Stimulated activated naive CD8-positive, alpha-beta T cell treated with anti-CD3 and anti-CD28 coated beads, Interleukin-15, Interleukin-2, amounts not matched to agents 100 U/mL and 50 U/mL, for 24 hours (primary cell): ENCODE data around the gene AGFG2.
A peak's percentile ranks its signal among the peaks of the same experiment; 100 is the strongest.
"Not testable (repeated sequence)": the region's sequence is repeated elsewhere in the genome, so short reads cannot be mapped to it uniquely, and the experiment has no call there.

Source experiments
- ATAC-seq: fragments of 150-1000 bp; cut with Tn5 transposase; one replicate; pipeline ENCODE4 v1.10.0; 2021
- DNase-seq: peaks from one replicate; pipeline ENCODE4 v3.0.0; 2021

The AGFG2 gene

DNA sequence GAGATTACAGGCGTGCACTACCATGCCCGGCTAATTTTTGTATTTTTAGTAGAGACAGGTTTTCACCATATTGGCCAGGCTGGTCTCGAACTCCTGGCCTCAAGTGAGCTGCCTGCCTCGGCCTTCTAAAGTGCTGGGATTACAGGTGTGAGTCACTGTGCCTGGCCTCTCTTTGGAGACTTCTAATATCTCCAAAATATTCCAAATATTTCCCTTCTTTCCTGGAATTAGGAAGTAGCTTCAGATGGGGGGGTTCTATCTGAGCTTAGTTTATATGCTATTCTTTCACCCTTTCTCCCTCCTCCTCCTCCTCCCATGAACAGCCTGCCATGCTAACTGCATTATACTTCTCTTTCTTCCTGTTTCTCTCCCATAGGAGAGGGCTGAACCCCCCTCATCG is 9.4 kb downstream of the AGFG2 start:
- not testable (repeated sequence) for DNase-seq, ATAC-seq

DNA sequence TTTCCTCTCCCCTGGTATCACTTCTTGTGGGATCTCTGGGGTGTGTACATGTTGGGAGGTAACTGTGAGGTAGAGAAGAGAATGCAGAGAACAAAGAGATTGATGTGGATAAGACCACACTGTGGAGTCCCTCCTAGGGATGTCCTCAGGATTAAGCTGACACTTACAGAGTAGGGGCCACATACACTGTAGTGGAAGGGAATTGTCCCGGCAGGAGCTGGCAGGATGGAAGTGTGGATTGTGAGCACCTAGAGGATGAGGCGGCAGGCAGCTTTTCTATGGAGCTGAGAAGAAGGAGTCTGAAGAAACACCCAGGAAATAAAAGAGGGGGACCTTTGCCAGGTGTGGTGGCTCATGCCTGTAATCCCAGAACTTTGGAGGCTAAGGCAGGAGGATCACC is 13.5 kb downstream of the AGFG2 start:
- no peak for DNase-seq
- ATAC-seq, result no peak

DNA sequence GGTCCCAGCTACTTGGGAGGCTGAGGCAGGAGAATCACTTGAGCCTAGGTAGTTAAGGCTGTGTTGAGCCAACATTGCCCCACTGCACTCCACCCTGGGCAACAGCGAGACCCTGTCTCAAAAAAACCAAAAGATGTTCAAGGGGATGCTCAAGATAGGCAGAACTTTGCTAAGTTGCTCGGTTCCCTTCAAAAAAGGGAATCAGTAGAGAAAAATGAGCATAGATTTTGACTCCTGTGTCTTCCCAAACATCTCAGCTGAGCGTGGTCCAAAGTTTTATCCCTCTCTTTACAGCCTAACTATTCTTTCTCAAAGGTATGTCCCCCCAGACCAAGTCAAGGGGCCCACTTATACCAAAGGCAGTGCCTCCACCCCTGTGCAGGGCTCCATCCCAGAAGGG is 14.0 kb downstream of the AGFG2 start:
- no peak for ATAC-seq
- no peak for DNase-seq

DNA sequence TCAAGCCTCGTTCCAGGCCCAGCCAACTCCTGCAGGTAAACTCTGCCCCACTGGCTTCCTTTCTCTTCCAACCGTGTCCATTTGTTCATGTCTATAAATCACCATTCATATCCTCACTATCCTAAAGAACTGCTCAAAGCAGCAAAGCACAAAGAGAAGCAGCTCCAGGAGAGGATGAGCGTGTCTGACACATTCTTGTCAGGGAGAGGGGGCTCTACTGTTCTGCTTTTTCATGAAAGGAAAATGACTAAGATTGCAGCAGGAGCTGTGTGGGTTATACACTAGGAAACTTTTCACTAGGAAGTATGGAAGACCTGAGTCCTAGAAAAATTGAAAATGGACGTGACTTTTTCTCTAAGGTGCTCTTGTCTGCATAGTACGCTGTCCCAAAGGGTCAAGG is 16.7 kb downstream of the AGFG2 start:
- DNase-seq (no peak), ATAC-seq (no peak)

DNA sequence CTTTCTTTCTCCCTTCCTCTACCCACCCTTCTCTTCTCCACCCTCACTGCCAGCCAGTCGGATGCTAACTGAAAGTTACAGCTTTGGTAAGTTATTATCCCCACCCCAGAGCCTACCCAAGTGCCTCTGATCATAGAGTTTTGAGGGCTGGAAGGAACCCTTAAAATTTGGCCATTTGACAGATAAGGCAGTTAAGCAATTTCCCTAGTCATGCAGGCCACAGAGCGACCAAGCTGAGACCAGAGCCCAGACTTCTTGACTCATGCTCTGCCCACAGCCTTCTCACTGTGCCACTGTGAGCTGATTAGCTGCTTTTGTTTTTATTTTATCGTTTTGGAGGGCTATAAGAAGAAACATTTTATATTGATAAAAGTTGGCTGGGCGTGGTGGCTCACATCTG is 17.5 kb downstream of the AGFG2 start:
- no peak for DNase-seq
- ATAC-seq, result no peak

DNA sequence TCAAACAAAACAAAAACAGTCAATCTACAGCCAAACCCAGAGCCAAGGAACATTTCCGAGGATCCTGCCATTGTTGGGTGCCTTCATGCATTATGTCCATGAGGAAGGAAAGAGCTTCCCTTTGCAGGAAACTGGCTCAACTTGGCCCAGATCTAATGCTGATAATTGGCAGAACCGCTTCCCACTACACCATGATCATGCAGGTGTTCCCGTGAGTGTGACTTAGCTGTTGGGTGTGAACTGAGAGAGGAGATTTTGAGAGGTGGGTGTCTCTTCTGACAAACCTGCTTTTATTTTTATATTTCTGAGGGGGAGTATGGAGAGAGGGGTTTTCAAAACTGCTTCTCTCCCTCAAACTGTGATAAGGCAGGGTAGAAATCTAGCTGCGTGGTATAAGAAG is 20.1 kb downstream of the AGFG2 start:
- DNase-seq, result no peak
- ATAC-seq, result no peak

DNA sequence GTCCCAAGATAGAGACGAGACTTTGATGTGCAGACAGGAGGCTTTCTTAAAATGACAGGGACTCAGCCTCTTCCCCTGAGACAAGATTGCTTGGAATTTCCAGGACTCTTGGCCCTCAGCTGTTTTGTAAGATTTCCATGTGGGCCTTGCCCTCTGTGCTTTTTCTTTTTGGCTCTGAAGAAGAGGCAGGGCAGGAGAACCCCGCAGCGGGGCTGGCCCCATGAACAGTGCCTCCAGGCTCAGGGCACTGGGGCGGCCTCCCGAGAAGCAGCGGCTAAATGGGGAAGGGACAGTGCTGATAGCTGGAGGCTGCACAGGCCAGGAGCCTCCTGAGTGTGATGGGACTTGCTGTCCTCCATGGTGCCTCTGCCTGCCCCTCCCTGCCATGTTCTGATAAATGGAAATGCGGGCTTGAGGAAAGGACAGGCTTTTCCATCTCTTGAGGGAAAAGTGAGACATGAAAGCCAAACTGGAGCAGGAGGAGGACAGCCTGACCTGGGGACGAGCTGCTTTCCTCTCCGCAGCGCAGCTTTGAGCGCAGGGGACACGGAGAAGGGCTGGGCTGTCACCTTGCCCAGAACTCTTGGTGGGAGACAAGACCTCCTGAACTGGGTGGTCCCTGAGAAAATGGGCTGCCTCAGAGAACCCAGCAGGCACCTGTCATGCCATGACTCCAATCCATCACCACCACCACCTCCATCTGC is 22.6 kb downstream of the AGFG2 start:
- ATAC-seq (no peak), DNase-seq (no peak)

DNA sequence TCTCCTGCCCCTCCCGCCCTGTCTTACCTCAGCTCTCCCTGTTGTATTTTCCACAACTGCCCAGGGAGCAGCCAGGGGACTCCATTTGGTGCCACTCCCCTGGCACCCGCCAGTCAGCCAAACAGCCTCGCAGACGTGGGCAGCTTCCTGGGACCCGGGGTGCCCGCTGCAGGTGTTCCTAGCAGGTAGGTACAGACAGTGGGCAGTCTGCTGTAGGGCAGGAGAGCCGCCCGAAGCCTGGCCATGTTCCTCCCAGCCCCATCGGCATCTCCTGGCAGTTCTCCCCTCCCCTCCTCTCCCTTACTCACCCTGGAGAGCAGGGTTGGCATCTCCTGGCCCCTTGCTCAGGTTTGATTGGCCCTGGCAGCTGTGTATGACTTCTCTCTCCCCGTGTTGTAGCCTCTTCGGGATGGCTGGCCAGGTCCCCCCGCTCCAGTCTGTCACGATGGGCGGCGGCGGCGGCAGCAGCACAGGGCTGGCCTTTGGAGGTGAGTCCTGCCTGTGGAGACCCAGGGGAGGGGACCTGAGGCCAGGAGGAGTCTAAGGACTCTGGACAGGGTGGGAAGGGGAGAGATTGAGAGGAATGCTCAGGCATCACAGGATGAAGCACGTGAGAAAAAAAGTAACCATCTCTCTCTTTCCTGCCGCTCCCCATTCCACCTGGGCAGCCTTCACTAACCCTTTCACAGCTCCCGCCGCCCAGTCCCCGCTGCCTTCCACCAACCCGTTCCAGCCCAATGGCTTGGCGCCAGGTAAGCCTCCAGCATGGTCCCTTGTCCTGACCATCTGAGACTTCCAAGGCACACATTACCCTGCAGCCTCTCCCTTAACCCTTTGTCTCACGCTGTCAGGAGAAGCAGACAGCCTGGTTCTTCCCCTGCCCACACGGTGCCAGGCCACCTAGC is 23.4 kb downstream of the AGFG2 start:
- no peak for ATAC-seq
- no peak for DNase-seq

DNA sequence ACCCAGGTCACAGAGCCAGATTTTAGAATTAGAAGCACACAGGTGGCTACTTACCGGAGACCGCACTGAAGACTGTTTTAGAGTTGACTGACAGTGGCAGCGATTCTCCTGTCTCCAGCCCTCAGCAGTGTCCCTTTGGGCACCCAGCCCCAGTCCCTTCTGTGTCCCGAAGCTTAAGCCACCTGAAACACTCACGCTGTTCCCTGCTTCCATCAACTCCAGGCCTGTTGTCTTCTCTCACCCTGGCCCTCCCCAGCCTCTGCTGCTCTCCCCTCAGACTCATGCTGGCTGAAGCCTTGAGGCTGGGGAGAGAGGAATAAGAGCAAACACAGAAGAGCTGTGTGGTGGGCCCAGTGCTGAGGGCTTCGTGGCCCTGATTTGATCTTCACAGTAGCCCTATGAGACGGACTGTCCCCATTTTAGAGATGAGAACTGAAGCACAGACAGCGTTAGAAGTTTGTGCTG is 24.1 kb downstream of the AGFG2 start:
- no peak for ATAC-seq
- no peak for DNase-seq

DNA sequence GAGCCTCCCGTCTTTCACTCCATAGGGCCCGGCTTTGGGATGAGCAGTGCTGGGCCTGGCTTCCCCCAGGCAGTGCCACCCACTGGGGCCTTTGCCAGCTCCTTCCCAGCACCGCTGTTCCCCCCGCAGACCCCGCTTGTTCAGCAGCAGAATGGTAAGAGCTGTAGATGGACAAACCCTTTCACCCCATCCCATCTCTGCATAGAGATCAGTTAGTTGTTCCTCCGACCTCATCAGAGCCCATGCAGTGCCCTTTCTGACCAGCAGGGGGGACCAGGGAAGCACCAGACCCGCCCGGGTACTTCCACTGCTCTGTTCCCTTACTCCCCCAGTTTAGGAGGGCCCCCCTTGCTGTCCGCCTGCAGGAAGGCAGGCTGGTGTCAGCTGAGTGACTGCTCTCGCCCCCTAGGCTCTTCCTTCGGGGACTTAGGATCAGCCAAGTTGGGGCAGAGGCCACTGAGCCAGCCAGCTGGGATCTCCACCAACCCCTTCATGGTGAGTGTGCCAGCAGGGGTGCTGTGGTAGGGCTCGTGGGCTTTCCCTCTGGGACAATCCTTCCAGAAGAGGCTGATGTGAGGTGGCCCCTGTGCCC is 24.9 kb downstream of the AGFG2 start:
- DNase-seq, result peak; percentile 92
- peak; percentile 60 for ATAC-seq

DNA sequence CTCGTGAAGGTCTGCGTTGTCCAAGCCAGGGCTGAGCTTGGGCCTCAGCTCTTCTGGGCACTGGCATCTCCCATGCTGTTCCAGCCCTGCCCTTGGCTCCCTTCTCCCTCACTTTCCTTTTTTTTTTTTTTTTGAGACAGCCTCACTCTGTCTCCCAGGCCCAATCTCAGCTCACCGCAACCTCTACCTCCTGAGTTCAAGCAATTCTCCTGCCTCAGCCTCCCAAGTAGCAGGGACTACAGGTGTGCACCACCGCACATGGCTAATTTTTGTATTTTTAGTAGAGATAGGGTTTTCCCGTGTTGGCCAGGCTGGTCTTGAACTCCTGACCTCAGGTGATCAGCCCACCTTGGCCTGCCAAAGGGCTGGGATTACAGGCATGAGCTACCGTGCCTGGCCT is 25.4 kb downstream of the AGFG2 start:
- ATAC-seq, DNase-seq: not testable (repeated sequence)

DNA sequence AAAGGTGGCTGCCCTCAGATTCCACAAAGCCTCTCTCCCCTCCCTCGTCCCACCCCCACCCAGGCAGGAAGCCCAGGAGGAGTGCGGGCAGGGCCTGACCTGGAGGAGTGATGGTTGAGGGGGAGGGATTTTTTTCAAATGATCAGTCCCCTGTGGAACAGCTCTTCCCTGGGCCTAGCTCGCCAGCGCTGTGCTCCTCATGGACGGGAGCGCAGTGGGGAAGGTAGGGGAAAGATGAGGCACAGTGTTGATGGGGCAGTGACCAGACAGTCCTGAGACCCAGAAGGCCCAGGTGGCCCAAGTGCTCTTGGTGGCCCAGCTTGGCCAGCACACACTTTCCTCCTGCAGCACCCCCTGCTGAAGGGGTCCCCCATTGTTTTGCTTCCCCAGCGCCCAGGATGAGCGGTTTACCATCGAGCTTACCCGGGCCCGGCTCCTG is 26.1 kb downstream of the AGFG2 start:
- ATAC-seq (no peak), DNase-seq (no peak)

DNA sequence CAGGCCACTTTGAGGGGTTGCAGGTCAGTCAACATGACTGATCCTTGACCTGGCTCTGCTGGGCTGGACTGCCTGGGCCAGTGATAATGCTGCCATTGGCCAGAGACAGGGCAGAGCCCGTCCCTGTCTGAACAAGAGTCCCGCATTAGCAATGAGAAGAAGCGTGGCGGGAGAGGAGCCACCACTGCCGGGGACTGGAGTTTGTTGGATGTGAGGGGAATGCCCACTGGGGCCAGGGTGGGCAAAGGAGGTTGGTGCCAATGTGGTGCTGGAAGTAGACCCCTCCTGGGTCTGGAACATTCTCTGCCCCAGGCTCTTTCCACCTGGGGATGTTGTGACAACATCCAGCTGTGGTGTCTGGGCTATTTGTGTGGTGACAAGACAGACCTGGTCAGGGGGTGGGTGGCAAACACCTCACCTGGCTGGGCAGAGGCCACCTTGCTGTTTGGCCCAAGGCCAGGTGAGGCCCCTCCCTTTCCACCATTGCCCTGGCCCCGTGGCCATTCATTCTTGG is 27.1 kb downstream of the AGFG2 start:
- ATAC-seq (no peak), DNase-seq (no peak)

DNA sequence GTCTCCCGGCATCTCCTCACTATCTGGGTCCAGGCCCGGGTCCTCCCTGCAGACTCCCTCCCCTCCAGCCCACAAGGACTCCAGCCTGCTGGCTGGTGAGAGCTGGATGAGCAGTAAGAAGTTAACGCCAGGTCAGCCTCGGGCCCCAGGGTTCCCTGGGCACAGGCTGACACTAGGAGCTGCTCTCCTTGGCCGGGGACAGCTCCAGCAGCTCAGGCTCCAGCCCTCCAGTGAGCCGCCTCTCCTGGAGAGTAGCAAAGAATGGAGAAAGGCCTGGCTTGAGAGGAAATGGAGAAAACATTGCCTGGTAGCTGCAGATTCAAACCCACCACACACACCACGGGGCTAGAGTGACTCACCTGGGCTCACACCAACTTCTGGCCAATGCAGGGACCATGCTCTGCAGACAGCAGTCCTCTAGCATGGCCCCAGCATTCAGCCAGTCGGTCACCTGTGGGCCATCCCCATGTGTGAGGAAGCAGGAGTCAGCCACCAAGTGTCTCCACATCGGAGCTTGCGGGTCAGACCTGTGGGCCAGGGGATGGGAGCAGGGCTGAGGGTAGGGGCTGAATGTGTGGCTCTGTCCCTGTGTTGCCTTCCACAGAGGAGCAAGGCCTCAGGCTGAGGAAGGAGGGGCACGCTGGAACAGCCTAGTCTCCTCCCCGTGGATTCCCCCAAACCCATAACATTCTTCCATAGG is 28.2 kb downstream of the AGFG2 start:
- DNase-seq, result no peak

DNA sequence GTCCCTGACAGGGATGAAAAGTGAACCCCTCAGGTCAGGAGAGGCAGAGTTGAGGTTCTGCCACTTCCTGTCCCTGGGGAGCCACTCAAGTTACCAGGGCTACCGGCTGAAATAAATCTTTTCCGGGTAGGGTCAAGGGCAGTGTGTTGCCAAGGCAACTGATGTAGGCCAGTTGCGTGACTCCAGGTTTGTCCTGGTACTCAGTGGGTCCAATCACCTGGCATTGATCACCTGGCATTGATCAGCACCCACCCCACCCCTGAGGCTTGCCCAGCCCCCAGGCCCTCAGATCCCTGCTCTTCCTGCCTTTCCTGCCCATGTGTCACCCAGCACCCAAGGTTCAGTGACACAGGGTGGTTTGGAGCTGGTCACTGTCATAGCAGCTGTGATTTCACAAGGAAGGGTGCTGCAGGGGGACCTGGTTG is 28.8 kb downstream of the AGFG2 start:
- no peak for DNase-seq
- ATAC-seq, result no peak

More for the DNA sequence above, 28.2 kb downstream of the AGFG2 start:
- no peak for ATAC-seq

DNA sequence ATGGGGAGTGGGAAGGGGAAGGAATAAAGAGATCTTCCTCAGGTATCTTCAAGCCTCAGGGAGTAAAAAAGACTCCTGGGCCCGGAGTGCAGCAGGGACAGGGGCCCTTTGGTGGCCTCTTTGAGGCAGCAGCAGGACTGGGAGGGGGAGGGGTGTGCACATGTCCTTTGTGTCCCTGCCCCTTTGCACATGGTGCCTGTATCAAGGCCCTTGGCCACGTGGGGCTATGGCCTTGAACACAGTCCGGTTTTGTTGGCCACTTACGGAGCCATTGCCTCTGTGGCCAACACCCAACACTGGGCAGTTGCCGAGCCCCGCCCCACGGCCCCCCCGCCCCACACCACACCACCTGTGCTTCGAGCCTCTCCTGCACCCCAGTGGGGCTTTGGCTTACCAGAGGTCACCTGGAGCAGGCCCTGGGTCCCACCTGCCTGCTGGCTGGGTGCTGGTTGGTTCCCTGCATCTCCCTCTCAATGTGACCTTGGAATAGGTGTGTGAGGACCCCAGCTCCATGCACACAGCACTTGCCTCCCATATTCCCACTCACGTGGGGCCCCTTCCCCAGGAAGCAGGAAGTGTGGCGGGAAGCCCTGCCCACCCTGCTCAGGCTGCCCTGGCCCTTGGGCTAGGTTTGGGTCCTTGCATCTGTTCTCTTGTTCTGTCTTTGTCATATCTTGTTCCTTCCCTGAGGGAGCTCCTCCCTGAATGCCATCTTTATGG is 29.3 kb downstream of the AGFG2 start:
- no peak for ATAC-seq
- no peak for DNase-seq

DNA sequence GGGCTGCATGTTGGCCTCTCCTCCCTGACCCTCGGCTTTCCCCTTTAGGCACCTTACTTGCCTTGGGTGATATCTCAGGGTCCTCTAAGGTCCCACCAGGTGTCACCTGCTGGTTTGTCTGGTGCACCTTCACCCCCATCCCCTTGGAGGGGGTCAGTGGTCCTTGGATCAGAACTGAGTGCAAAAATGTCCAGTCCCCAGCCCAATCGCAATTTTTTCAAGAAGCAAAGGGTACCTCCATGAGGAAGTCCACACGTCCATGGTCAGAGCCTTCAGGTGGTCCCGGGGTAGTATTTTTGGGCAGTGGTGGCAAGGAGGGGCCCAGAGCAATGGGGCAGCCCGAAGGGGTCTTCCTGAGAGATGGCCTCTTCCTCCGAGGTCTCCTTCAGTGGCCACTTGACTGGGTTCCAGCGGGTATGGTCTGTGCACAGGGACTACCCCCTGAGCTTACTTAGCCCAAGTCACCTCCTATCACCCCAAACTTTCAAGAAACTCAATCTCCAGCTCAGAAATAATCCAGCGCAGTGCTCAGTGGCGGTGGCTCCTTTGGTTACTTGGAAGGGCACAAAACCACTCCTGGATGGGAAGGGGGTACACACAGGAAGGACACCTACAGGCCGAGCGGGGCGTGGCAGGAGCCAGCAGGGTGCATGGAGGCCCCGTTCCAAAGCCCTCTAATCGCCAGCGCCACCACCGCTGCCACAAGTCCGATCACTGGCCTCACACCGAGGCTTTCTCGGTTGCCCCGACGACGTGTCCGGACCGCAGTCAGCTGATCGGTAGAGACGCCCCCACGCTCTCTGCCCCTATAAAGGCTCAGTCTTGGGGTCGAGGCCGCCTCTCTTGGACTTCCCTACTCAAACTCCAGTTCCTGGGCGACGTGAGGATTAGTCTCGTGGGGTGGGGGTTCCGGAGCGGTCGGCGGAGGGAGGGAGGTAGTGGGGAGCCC is 30.2 kb downstream of the AGFG2 start:
- peak; percentile 41 for ATAC-seq
- DNase-seq, result peak; percentile 69

DNA sequence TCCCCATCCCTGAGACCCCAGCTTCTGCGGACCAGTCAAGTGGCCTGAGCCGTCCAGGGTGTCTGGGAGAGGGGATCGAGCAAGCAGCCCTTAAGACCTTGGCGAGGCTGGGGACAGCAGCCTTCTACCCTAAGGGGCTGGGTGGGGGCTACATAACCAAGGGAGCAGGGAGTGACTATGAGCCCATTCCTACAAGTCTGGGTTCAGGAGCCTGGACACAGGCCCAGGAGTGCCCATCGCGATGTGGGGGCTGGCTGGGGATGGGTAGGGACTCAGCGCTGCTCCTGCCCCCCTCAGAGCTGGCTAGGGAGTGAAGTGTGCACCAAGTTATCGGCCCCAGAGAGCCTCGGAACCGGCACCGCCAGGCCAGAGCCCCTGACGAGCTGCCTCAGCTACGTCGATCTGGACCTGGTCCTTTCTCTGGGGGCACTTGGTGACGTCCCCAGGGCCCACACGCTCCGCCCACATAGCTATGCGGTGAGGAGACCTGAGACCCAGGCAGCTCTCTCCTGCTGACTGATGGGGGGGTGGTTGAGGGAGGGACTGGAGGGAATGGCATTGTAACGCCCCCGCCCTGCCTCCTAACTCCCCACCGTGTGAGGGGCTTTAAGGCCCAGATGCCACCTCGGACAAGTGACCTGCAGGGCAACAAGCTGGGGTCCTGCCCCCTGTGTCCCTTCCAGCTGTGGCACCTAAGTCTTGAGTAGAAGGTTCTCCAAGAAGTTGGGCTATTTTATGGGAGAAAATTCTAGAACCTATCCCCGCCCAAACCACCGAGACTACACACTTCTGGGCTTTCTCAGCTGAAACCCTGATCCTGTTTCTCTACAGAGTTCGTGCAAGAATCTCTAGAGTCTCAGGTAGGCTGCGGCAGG is 32.2 kb downstream of the AGFG2 start:
- DNase-seq (no peak), ATAC-seq (no peak)

DNA sequence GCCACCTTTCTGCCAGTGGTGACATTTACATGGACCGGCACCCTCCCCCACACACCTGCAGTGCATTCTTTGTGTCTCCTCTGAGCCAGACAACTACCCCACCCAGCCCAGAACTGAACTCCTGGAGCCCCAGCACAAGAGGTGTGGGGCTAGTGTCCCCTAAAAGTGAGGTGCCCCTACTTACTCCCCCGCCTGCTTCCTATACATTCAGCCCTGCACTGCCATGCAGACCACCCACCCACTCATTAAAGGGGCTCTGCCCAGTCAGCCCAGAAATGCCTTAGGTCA is 32.8 kb downstream of the AGFG2 start:
- DNase-seq (no peak), ATAC-seq (no peak)
